Mucosa of descending colon (tissue), 3 donors: ENCODE measurements around the gene TEC. TPM values are rescaled to one million over a fixed set of nuclear protein-coding genes. Genes with fewer than 3 reads are reported as not detected.

ENCODE experiments used
- ATAC-seq: fragments of 200-7000 bp; cut with Tn5 transposase; one replicate; pipeline ENCODE4 v1.9.1; 2020; ENCODE audit warnings: mild to moderate bottlenecking, moderate library complexity
- DNase-seq, 3 donors: peaks; one replicate each; pipeline ENCODE4 v3.0.0-alpha.2; 2020
- H3K36me3 ChIP-seq: fragments of 200-600 bp; one replicate; pipeline ENCODE4 v1.8.0; 2021; ENCODE audit warnings: low read depth, mild to moderate bottlenecking
- H3K4me1 ChIP-seq: fragments of 200-600 bp; one replicate; pipeline ENCODE4 v1.8.0; 2021; ENCODE audit warnings: low read depth, mild to moderate bottlenecking
- H3K4me3 ChIP-seq: fragments of 200-600 bp; one replicate; pipeline ENCODE4 v1.8.0; 2021; ENCODE audit warnings: mild to moderate bottlenecking
- H3K9me3 ChIP-seq: fragments of 200-600 bp; one replicate; pipeline ENCODE4 v1.8.0; 2021; ENCODE audit warnings: mild to moderate bottlenecking
- intact Hi-C, 2 donors: fragments of 100-400 bp; cut with DNase I in 1 of 2; cut with micrococcal nuclease in 1 of 2; formaldehyde crosslinking; loops; one replicate each; pipeline versions ENCODE4 v1.11.0 to v1.11.1; 2022; cut with DNase I, micrococcal nuclease
- total RNA-seq, 3 donors: library from RNA; stranded (reverse); fragmentation: NEBNext Ultra II Directional in 2 of 3; extraction: Animal tissue kit (Norgen Biotek cat#: 25700) in 2 of 3; gene quantifications; one replicate each; pipeline versions ENCODE4 v1.2.1 to v1.2.4, GENCODE V29; 2021 to 2023
- TF ChIP-seq, protein P1 (sequence below): fragments of 200-600 bp; IDR thresholded peaks from one replicate; pipeline ENCODE4 v1.8.0; 2022; ENCODE audit warnings: antibody characterized with exemption, mild to moderate bottlenecking
- donor health status: DM: no; HTN: no; CAD: no; lungs with moderate emphysema.
- donor health status: DM: no; HTN: no; CAD: no.
- donor health status: DM: no; HTN: yes; CAD: no.

The TEC gene
- total RNA-seq, 3 donors from 2014 or later, result 3.4 to 4.0 (median 3.8) TPM

DNA sequence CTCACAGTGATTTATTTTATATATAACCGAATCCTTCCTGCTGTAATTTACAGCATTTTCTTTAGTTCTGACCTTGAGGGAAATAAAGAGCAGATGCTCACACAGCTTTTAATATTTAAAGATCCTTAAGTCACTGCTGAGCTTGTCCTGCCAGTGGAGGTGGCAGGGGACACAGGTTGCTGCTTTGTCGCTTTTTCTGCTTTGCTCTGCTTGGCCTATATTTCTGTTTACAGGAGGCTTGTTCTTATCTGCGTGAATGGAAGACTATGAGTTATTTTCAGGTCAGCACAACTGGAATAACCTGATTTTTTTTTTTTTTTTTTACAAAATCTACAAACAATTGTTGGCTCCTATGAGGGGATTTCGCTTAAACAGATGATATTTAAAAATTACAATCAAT lies 137.9 kb downstream of the TEC start:
- Histone ChIP-seq H3K36me3 (no peaks in the 10 kb centered on the region), H3K4me3 (no peak overlapping the region), H3K9me3 (no peaks in the 10 kb centered on the region), H3K4me1 (peaks cover 17% of the 10 kb centered on the region)
- no peak for DNase-seq
- no peak for ATAC-seq
- TF ChIP-seq, protein P1, sequence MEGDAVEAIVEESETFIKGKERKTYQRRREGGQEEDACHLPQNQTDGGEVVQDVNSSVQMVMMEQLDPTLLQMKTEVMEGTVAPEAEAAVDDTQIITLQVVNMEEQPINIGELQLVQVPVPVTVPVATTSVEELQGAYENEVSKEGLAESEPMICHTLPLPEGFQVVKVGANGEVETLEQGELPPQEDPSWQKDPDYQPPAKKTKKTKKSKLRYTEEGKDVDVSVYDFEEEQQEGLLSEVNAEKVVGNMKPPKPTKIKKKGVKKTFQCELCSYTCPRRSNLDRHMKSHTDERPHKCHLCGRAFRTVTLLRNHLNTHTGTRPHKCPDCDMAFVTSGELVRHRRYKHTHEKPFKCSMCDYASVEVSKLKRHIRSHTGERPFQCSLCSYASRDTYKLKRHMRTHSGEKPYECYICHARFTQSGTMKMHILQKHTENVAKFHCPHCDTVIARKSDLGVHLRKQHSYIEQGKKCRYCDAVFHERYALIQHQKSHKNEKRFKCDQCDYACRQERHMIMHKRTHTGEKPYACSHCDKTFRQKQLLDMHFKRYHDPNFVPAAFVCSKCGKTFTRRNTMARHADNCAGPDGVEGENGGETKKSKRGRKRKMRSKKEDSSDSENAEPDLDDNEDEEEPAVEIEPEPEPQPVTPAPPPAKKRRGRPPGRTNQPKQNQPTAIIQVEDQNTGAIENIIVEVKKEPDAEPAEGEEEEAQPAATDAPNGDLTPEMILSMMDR, result no peak
- intact Hi-C loops, result no loop called here

DNA sequence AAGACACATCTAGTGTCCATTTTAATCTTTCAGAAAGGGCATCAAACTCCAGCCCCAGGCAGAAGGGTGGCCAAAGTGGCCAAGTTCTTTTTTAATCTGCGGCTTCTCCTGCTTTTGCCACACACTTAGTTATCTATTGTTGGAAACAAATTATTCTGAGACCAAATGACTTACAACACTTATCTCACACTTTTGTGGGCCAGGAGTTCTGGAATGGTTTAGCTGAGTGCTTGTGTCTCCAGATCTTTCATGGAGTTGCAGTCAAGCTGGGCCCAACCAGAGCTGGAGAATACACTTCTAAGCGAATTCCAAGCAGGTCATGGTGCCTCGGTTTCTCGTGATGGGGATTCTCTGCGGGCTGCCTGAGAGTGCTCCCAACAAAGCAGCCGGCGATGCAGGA lies 139.5 kb downstream of the TEC start:
- no peak overlapping the region for H3K4me3 ChIP-seq
- no peaks in the 10 kb centered on the region for H3K9me3 ChIP-seq
- H3K36me3 ChIP-seq, result no peaks in the 10 kb centered on the region
- DNase-seq (no peak), ATAC-seq (no peak)
- TF ChIP-seq, protein P1, result no peak
- peaks cover 17% of the 10 kb centered on the region for H3K4me1 ChIP-seq
- intact Hi-C loops, result no loop called here

DNA sequence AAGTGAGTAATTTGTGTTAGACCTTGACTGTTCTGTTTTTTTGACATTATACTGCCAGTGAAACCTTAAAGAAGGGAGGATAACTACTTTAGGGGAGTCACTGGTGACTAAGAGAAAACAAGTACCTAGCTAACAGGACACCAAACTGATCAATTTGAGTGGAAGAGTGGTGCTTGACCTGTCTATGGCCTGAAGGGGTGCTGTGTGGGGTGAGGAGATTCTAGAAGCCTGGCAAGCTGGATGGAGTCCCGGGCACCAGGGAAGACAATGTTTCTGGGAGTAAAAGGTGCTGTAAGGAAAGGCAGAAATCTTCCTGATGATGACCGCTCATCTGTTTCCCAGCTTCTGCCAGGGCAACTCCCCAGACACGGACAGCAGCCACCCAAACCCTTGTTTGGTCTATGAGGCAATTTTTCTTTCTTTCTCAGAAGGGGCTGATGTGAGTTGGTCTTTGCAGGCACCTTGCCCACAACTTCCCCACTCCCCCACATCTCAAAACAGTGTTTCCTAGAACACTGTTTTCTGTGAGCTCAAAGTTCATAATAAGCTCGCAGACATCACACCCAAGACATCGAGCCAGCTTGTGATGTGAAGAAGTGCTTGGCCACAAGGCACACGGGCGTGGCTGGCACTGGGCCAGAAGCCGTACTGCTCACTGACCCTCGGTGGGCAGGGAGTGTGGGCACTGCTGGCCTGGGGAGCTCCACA lies 140.2 kb downstream of the TEC start:
- Histone ChIP-seq H3K9me3 (no peaks in the 10 kb centered on the region), H3K4me1 (peaks cover 17% of the 10 kb centered on the region), H3K36me3 (no peaks in the 10 kb centered on the region), H3K4me3 (no peak overlapping the region)
- peak; percentile 41 to 60 (median 58) for DNase-seq
- intact Hi-C loops, result no loop called here
- peak; percentile 55 for ATAC-seq
- TF ChIP-seq, protein P1, result no peak

DNA sequence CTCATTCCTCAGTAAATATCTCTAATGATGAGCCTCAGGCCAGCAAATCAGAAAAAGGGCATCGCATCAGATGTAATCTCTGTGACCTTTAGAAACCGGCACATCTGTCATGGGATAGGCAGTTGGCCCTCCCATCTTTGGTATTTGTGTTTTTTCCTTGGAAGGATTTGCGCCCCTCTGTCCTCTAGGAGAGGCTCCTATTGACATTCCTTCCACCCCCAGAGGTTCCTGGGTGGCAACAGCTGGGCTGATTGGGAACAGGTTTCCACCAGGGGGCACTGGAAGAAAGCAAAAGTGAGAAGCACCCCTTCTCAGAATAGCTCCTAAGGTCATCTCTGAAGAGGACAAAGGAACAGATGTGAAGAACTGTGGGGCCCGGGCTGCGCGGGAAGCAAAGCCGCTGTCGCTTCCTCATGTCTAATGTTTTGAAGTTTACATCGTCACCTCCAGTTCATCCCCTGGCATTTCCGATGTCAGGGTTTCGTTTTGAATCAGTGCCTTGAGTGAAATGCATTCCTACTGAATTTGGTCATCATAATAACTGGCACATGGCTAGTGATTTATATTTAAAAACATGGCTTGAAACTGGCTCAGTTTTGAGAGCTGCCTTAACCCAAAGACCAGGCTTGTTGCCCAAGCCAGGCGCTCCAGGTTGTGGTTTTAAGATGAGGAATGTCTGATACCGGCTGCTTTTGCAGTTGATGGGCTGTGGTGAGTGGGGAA lies 141.8 kb downstream of the TEC start:
- DNase-seq (peak; percentile 51 to 79 (median 65)), ATAC-seq (peak; percentile 80)
- H3K4me3 ChIP-seq, result no peak overlapping the region
- no peaks in the 10 kb centered on the region for H3K36me3 ChIP-seq
- peaks cover 17% of the 10 kb centered on the region for H3K4me1 ChIP-seq
- H3K9me3 ChIP-seq, result no peaks in the 10 kb centered on the region
- TF ChIP-seq, protein P1, result no peak
- intact Hi-C loops, result no loop called here

DNA sequence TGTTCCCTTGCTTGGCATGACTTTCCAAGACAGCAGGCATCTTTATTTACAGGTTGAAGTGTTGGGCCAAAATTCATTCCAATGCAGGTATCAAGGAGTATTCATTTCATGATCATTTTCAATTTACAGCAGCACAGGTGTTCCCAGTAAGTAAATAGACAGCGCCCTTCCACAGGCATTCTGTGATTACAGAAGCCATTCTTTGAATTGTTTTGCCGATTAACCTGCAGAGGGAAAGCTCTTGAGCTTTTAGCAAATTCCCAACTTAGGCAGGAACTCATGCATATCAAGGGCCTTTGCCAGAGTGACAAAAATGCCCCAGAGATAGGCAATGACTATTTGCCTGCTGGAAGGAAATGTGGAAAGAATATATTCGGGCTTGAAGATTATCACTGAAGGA lies 142.4 kb downstream of the TEC start:
- intact Hi-C loops, result no loop called here
- Histone ChIP-seq H3K36me3 (no peaks in the 10 kb centered on the region), H3K4me1 (peaks cover 17% of the 10 kb centered on the region), H3K9me3 (no peaks in the 10 kb centered on the region), H3K4me3 (no peak overlapping the region)
- DNase-seq, result no peak
- TF ChIP-seq, protein P1, result no peak
- ATAC-seq, result peak; percentile 47
